Fibroblast of lung (primary cell): ENCODE results near the gene PIMREG. TPM values are rescaled to one million over a fixed set of nuclear protein-coding genes. Genes with fewer than 3 reads are reported as not detected.

ENCODE experiments used
- DNase-seq, 2 donors: peaks; one replicate each; pipeline versions ENCODE4 v3.0.0 to v3.0.0-alpha.2; 2010; ENCODE audit warnings: low read depth in 2 of 2
- H2AFZ ChIP-seq: 2 replicates; pipeline ENCODE4 v1.5.1; 2012; ENCODE audit warnings: low read length, control low read depth, inconsistent platforms
- H3K27ac ChIP-seq: 2 replicates; pipeline ENCODE4 v1.5.1; 2011; ENCODE audit warnings: low read length, control low read depth; ENCODE audit not compliant: insufficient read depth
- H3K27me3 ChIP-seq: 2 replicates; pipeline ENCODE4 v1.5.1; 2011; ENCODE audit warnings: mild to moderate bottlenecking, low read length; ENCODE audit not compliant: control insufficient read depth, insufficient read depth
- H3K36me3 ChIP-seq: 2 replicates; pipeline ENCODE4 v1.5.1; 2011; ENCODE audit warnings: low read length; ENCODE audit not compliant: control insufficient read depth, insufficient read depth
- H3K4me1 ChIP-seq: 2 replicates; pipeline ENCODE4 v1.5.1; 2011; ENCODE audit warnings: low read length; ENCODE audit not compliant: control insufficient read depth, insufficient read depth; ENCODE audit errors: extremely low read depth
- H3K4me2 ChIP-seq: 2 replicates; pipeline ENCODE4 v1.5.1; 2011; ENCODE audit warnings: low read length, control low read depth; ENCODE audit not compliant: insufficient read depth; ENCODE audit errors: extremely low read depth
- H3K4me3 ChIP-seq, 4 experiments: fragments of 200-600 bp in 1 of 4; sonication (generic) in 1 of 4; replicated peaks in 1 of 4; 2 replicates each; pipeline ENCODE4 v1.5.1; 2011 to 2016; ENCODE audit warnings: low read length in 4 of 4, low read depth in 3 of 4, mild to moderate bottlenecking in 3 of 4, control low read depth in 2 of 4, inconsistent platforms in 1 of 4, mixed read lengths in 1 of 4; ENCODE audit not compliant: insufficient read depth in 1 of 4; ENCODE audit errors: control extremely low read depth in 1 of 4
- H3K79me2 ChIP-seq: 2 replicates; pipeline ENCODE4 v1.5.1; 2012; ENCODE audit warnings: mild to moderate bottlenecking, low read length, inconsistent platforms; ENCODE audit not compliant: control insufficient read depth, insufficient read depth
- H3K9ac ChIP-seq: 2 replicates; pipeline ENCODE4 v1.5.1; 2011; ENCODE audit warnings: mild to moderate bottlenecking, low read length, control low read depth; ENCODE audit not compliant: insufficient read depth
- H3K9me3 ChIP-seq: 2 replicates; pipeline ENCODE4 v1.5.1; 2012; ENCODE audit warnings: low read depth, low read length; ENCODE audit not compliant: control insufficient read depth, insufficient read depth
- H4K20me1 ChIP-seq: 2 replicates; pipeline ENCODE4 v1.5.1; 2011; ENCODE audit warnings: low read length; ENCODE audit not compliant: control insufficient read depth, insufficient read depth; ENCODE audit errors: extremely low read depth
- CTCF ChIP-seq, 2 donors: IDR thresholded peaks in 1 of 2; conservative IDR thresholded peaks in 1 of 2; 1 replicate in 1 of 2; 2 replicates in 1 of 2; pipeline ENCODE4 v1.5.1; 2011 to 2012; ENCODE audit warnings: low read length in 2 of 2, control low read depth in 1 of 2, inconsistent platforms in 1 of 2, low read depth in 1 of 2, mild to moderate bottlenecking in 1 of 2
- EZH2 ChIP-seq: IDR thresholded peaks from 2 replicates; pipeline ENCODE4 v1.5.1; 2012; ENCODE audit warnings: low read length, control low read depth, mild to moderate bottlenecking; ENCODE audit errors: missing control alignments
- polyA plus RNA-seq, 2 donors: library from polyadenylated mRNA; depleted of rRNA in 1 of 2; stranded (reverse) in 1 of 2; unstranded in 1 of 2; fragments of >200 nt; gene quantifications; 2 replicates each; pipeline ENCODE4 v1.2.1, GENCODE V29; 2011 to 2012; ENCODE audit warnings: missing spikeins in 1 of 2
- total RNA-seq: library from RNA; depleted of rRNA; stranded (reverse); fragments of >200 nt; gene quantifications from 2 replicates; pipeline ENCODE4 v1.2.1, GENCODE V29; 2014

PIMREG gene
- total and polyA plus RNA-seq, 2 donors (not counting 1 experiment from before 2014, with no cell fraction given): 6.5 to 10.6 TPM

- TF ChIP-seq EZH2 (no peak), CTCF (conservative IDR thresholded peaks at IDR 0.05 in 1 of 2, IDR thresholded peaks at IDR 0.05 in 1 of 2; ENCODE audit: low read depth in 1 of 2, low read length in 2 of 2) (no peak)
- H3K4me2 ChIP-seq: no peak overlapping the region
- H4K20me1 ChIP-seq: no peaks in the 10 kb centered on the region
- H3K9me3 ChIP-seq: no peaks in the 10 kb centered on the region
- H2AFZ ChIP-seq: no peak overlapping the region
- H3K79me2 ChIP-seq: no peaks in the 10 kb centered on the region
- no peak overlapping the region for H3K9ac ChIP-seq
- H3K27me3 ChIP-seq: peaks cover 16% of the 10 kb centered on the region
- no peak overlapping the region for H3K4me3 ChIP-seq
- H3K27ac ChIP-seq: no peak overlapping the region
- DNase-seq: no peak
- no peaks in the 10 kb centered on the region for H3K4me1 ChIP-seq
- H3K36me3 ChIP-seq: no peaks in the 10 kb centered on the region
Observed at GRCh38 chr17:6496640-6497441, 52.6 kb downstream of the PIMREG start.

DNA sequence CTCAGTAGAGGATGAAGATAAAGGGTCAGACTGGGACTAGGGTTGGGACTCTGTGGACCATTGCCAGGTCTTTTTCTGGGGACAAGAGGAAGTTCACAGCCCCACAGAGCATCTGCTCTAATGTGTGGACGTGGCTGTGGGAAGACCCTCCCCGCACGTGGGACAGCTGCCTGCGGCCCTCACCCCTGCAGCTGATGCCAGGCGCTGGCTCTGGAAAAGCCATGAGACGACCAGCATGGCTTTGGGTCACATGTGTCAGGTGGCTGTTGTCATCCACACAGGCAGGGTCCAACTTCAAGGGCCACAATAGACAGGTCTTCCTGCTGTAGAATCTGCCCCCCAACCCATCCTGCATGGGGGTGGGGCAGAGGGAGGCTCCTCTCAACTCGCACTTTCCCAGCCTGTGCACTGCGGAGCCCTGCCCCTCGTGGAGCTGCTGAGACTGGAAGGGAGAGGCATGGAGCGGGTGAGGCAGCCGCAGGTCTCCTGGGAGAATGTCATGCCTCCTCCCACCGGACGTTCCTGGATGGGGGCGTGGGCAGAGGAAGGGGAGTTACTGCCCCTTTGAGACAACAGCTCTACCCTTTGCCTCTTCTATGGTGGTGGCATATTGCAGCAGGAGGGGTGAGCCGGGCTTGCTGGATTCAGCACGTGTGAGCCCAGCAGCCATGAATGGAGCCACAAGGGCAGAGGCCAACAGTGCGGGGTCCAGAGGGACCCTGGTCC is 53.4 kb downstream of the PIMREG start:
- Histone ChIP-seq H3K27ac (no peak overlapping the region), H3K4me1 (no peaks in the 10 kb centered on the region), H3K9me3 (no peaks in the 10 kb centered on the region), H3K9ac (no peak overlapping the region), H4K20me1 (no peaks in the 10 kb centered on the region), H3K4me3 (no peak overlapping the region), H3K36me3 (no peaks in the 10 kb centered on the region), H3K79me2 (no peaks in the 10 kb centered on the region), H2AFZ (no peak overlapping the region), H3K27me3 (peaks cover 16% of the 10 kb centered on the region), H3K4me2 (no peak overlapping the region)
- DNase-seq: no peak
- TF ChIP-seq EZH2: no peak
- no peak for TF ChIP-seq CTCF (conservative IDR thresholded peaks at IDR 0.05 in 1 of 2, IDR thresholded peaks at IDR 0.05 in 1 of 2; ENCODE audit: low read depth in 1 of 2, low read length in 2 of 2)

DNA sequence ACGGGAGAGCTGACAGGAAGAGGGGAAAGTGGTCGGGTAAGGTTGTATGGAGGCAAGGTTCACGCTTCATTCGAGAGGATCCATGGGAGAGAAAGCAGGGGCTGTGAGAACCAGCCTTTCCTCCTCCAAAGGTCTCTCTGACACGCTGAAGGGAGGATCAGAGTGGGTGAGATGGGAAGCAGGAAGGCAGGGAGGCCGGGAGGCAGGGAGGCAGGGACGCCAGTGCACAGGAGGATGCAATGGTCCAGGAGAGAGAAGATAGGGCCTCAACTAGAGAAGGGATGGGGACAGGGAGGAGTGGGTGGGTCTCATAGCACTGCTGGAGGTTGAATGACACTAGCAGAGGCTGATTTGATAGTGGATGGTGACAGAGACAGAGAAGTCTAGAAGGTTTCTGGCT is 54.1 kb downstream of the PIMREG start:
- Histone ChIP-seq H3K9me3 (no peaks in the 10 kb centered on the region), H3K4me2 (no peak overlapping the region), H3K27me3 (peaks cover 16% of the 10 kb centered on the region), H3K36me3 (no peaks in the 10 kb centered on the region), H4K20me1 (no peaks in the 10 kb centered on the region), H3K4me3 (no peak overlapping the region), H3K27ac (no peak overlapping the region), H3K9ac (no peak overlapping the region), H3K79me2 (no peaks in the 10 kb centered on the region), H3K4me1 (no peaks in the 10 kb centered on the region), H2AFZ (no peak overlapping the region)
- TF ChIP-seq CTCF (conservative IDR thresholded peaks at IDR 0.05 in 1 of 2, IDR thresholded peaks at IDR 0.05 in 1 of 2; ENCODE audit: low read depth in 1 of 2, low read length in 2 of 2): no peak
- TF ChIP-seq EZH2: no peak
- DNase-seq: no peak
